GM21367 (cell line): Measurements from ENCODE around the gene MCUR1.
"Not testable (repeated sequence)": the region's sequence is repeated elsewhere in the genome, so short reads cannot be mapped to it uniquely, and the experiment has no call there.

Source experiments
- ATAC-seq: cut with Tn5 transposase; IDR thresholded peaks from one replicate; pipeline ENCODE4 v1.9.1; 2021; ENCODE audit not compliant: unreplicated experiment

The MCUR1 gene, protein sequence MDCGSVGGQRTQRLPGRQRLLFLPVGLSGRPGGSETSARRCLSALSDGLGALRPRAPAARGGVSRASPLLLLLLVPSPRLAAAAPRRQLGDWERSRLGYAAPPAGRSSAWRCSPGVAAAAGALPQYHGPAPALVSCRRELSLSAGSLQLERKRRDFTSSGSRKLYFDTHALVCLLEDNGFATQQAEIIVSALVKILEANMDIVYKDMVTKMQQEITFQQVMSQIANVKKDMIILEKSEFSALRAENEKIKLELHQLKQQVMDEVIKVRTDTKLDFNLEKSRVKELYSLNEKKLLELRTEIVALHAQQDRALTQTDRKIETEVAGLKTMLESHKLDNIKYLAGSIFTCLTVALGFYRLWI

DNA sequence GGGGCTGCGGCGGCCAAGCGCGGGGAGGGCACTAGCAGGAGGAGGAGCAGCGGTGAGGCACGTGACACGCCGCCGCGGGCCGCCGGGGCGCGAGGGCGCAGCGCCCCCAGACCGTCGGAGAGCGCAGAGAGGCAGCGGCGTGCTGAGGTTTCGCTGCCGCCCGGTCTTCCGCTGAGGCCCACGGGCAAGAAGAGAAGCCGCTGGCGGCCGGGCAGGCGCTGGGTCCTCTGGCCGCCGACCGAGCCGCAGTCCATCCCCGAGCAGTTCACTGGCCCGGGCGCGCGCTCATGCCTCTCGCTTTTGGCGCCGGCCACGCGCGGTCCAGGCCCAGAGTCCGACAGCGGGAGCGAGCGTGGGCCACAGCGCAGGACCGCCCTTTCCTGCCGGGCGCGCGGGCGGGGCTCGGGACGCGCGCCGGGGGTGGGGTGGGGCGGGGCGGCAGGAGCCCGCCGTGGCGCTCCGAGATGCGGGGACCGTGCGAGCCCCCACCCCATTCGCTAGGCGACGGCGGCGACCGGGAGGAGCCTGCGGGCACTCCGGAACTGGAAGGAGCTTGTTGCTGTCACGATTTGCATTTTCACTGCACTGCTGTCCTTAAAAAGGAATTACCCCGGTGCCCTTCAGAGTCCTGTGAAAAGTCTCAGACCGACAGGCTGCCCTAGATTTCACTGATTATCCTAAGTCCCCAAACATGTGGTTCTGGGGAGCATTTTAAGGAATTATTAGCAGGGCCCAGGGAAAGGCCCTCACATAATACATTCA is at the start of gene MCUR1:
TSS of gene MCUR1 (minus strand) at position 382 of the 762 bp plus-strand sequence. CDS start at position 254, 128 bp downstream.
- ATAC-seq: peak; percentile 72

DNA sequence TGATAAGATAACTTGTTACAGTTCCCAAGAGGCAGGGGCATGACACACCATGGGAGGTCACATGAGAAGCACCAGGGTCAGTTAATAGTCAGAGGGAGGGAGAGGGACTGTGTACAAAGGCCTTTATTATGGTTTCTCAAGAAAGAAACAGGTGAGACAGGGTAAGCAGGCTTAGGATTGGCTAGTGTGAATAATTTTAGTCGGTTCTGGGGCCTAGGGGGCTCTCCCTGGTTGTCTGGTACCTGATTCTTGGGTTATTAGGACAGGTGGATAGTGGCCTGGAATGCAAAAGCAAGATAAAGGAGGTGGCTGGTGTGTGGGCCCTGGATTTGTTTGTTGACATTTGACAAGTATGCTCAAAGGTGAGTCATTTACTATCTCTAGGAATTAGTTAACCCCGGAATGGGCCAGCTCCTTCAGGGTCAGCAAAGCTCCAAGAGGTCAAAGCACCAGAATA is 49.4 kb upstream of the MCUR1 start:
- no peak for ATAC-seq

DNA sequence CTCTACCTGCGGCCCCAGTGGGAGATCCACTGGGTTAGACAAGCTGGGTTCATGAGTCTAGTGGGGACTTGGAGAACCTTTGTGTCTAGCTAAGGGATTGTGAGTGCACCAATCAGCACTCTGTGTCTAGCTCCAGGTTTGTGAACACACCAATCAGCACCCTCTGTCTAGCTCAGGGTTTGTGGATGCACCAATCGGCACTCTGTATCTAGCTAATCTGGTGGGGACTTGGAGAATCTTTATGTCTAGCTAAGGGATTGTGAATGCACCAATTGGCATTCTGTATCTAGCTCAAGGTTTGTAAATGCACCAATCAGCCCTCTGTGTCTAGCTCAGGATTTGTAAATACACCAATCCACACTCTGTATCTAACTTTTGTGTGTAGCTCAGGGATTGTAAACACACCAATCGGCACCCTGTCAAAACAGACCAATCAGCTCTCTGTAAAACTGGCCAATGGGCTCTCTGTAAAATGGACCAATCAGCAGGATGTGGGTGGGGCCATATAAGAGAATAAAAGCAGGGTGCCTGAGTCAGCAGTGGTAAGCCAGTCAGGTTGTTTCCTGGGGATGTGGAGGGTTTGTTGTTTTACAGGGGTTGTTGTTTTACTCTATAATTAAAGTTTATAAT is 46.3 kb upstream of the MCUR1 start:
- not testable (repeated sequence) for ATAC-seq

GRCh38 chr6:13859871-13860555 is 45.7 kb upstream of the MCUR1 start:
- ATAC-seq: no peak

- ATAC-seq: no peak
Observed at GRCh38 chr6:13854716-13855250, 40.4 kb upstream of the MCUR1 start.

- ATAC-seq: no peak
Observed at GRCh38 chr6:13853871-13854270, 39.5 kb upstream of the MCUR1 start.

GRCh38 chr6:13851803-13852202 is 37.4 kb upstream of the MCUR1 start:
- no peak for ATAC-seq

GRCh38 chr6:13851330-13851729 is 37.0 kb upstream of the MCUR1 start:
- ATAC-seq: no peak

- not testable (repeated sequence) for ATAC-seq
Observed at GRCh38 chr6:13850690-13851089, 36.3 kb upstream of the MCUR1 start.

- ATAC-seq: no peak
Observed at GRCh38 chr6:13848522-13849150, 34.3 kb upstream of the MCUR1 start.

GRCh38 chr6:13847326-13848050 is 33.1 kb upstream of the MCUR1 start:
- ATAC-seq: no peak

GRCh38 chr6:13846841-13847240 is 32.5 kb upstream of the MCUR1 start:
- ATAC-seq: no peak

- ATAC-seq: no peak
Observed at GRCh38 chr6:13841936-13842335, 27.6 kb upstream of the MCUR1 start.

- no peak for ATAC-seq
Observed at GRCh38 chr6:13838616-13839015, 24.3 kb upstream of the MCUR1 start.

DNA sequence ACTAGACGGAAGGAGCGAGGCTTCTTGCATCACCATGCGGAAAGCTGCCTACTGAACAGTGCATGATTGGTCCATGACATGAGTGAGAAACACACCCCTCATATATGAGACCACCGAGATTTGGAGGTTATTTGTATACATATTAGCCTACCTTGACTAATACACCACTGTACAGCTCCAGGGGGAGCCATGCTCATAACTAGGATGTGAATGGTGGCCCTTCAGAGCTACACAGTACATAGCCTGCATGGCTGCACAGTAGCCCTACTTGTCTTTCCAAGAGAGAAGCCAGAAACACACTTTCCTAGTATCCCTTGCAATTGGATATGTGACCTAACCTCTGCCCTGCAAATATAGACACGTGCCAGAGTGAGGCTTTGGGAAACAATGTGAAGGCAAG is 21.8 kb upstream of the MCUR1 start:
- ATAC-seq: no peak

DNA sequence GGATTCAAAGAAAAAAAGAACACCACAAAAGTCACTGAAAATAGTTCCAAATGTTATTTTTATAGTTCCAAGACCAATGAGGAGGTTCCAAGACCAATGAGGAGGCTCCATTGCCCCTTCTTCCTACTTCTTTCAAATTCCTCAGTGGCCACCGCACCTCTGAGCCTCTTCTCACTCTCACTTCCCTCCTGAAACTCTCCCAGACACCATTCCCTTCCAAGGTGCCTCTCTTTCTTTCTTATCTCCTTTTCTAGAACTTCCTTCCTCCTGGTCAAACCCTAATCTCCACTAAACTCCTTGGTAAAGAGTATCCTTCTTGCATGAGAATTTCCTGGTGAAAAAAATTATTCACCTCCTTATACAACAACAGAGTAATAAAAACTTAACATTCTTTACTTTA is 20.4 kb upstream of the MCUR1 start:
- ATAC-seq: no peak

GRCh38 chr6:13834018-13834417 is 19.7 kb upstream of the MCUR1 start:
- not testable (repeated sequence) for ATAC-seq

GRCh38 chr6:13832778-13833177 is 18.4 kb upstream of the MCUR1 start:
- no peak for ATAC-seq

GRCh38 chr6:13831615-13832014 is 17.3 kb upstream of the MCUR1 start:
- peak; percentile 55 for ATAC-seq

DNA sequence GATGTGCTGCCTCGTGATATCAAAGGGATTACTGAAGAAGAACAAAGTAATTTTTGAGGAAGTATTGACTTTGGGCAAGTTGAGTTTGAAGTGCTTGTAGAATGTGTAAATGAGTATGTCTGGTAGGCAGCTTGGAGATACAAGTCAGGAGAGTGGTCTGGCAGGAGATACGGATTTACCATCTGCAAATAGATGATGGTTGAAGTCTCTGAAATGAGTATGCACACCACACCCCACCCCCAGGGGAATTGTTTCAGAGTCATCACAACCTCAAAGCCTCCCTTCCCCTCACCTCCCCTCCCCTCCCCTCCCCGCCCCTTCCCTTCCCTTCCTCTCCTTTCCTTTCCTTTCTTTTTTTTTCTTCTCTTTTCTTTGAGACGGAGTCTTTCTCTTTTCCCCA is 16.4 kb upstream of the MCUR1 start:
- ATAC-seq: no peak
